Measurements from ENCODE around the gene HTR1B.

The HTR1B gene

GRCh38 chr6:77446249-77446648 is 17.0 kb downstream of the HTR1B start:
- no peak for TF ChIP-seq Cebpa-rat (IDR thresholded peaks at IDR 0.05)
- Histone ChIP-seq H3K4me1 (no peaks in the 10 kb centered on the region), H3K4me2 (no peak overlapping the region), H3K27me3 (no peaks in the 10 kb centered on the region), H3K9me3 (replicated peaks in 1 of 11) (0 out of 22 replicates have a peak, but pooled peaks cover 0 to 5% (median 0%) of the 10 kb centered on the region in 11 experiments), H3K4me3 (no peak overlapping the region), H3K27ac (no peak overlapping the region), H4K20me1 (no peaks in the 10 kb centered on the region), H3K9ac (no peak overlapping the region), H3K36me3 (no peaks in the 10 kb centered on the region)

GRCh38 chr6:77445214-77445613 is 18.1 kb downstream of the HTR1B start:
- TF ChIP-seq Cebpa-rat (IDR thresholded peaks at IDR 0.05): no peak
- H3K9ac ChIP-seq: no peak overlapping the region
- H3K27me3 ChIP-seq: no peaks in the 10 kb centered on the region
- no peak overlapping the region for H3K27ac ChIP-seq
- H3K4me2 ChIP-seq: no peak overlapping the region
- no peak overlapping the region for H3K4me3 ChIP-seq
- no peaks in the 10 kb centered on the region for H4K20me1 ChIP-seq
- H3K9me3 ChIP-seq (replicated peaks in 1 of 11): 0 out of 22 replicates have a peak, but pooled peaks cover 0 to 5% (median 0%) of the 10 kb centered on the region in 11 experiments
- no peaks in the 10 kb centered on the region for H3K36me3 ChIP-seq
- H3K4me1 ChIP-seq: 0 out of 20 replicates have a peak, but pooled peaks cover 0 to 4% (median 0%) of the 10 kb centered on the region in 10 experiments

- Histone ChIP-seq H3K4me2 (peak overlapping the region in 2 of 11 experiments; percentile 37 to 46; a peak in 3 of 22 replicates), H3K4me3 (no peak overlapping the region), H3K9ac (no peak overlapping the region), H3K27me3 (no peaks in the 10 kb centered on the region), H3K36me3 (no peaks in the 10 kb centered on the region), H3K9me3 (replicated peaks in 1 of 11) (0 out of 22 replicates have a peak, but pooled peaks cover 0 to 5% (median 0%) of the 10 kb centered on the region in 11 experiments), H3K4me1 (0 out of 20 replicates have a peak, but pooled peaks cover 0 to 5% (median 0%) of the 10 kb centered on the region in 10 experiments), H3K27ac (no peak overlapping the region), H4K20me1 (no peaks in the 10 kb centered on the region)
- TF ChIP-seq Cebpa-rat (IDR thresholded peaks at IDR 0.05): no peak
Measured at GRCh38 chr6:77440206-77440976, 22.9 kb downstream of the HTR1B start.

GRCh38 chr6:77433888-77434287 is 29.4 kb downstream of the HTR1B start:
- no peaks in the 10 kb centered on the region for H3K27me3 ChIP-seq

GRCh38 chr6:77430504-77430903 is 32.8 kb downstream of the HTR1B start:
- no peak overlapping the region for H3K4me3 ChIP-seq
- no peaks in the 10 kb centered on the region for H3K9me3 ChIP-seq (replicated peaks in 1 of 11)
- H3K4me1 ChIP-seq: no peaks in the 10 kb centered on the region
- TF ChIP-seq Cebpa-rat (IDR thresholded peaks at IDR 0.05): no peak
- H4K20me1 ChIP-seq: no peaks in the 10 kb centered on the region
- no peaks in the 10 kb centered on the region for H3K27me3 ChIP-seq
- no peak overlapping the region for H3K27ac ChIP-seq
- H3K36me3 ChIP-seq: no peaks in the 10 kb centered on the region
- no peak overlapping the region for H3K4me2 ChIP-seq
- H3K9ac ChIP-seq: no peak overlapping the region

More at GRCh38 chr6:77433888-77434287, 29.4 kb downstream of the HTR1B start:
- Histone ChIP-seq H3K9ac (no peak overlapping the region), H3K4me1 (no peaks in the 10 kb centered on the region), H3K9me3 (replicated peaks in 1 of 11) (no peaks in the 10 kb centered on the region), H3K4me3 (no peak overlapping the region), H3K27ac (no peak overlapping the region), H4K20me1 (no peaks in the 10 kb centered on the region), H3K4me2 (no peak overlapping the region), H3K36me3 (no peaks in the 10 kb centered on the region)
- TF ChIP-seq Cebpa-rat (IDR thresholded peaks at IDR 0.05): no peak

- Histone ChIP-seq H3K27me3 (no peaks in the 10 kb centered on the region), H3K9me3 (replicated peaks in 1 of 11) (no peaks in the 10 kb centered on the region), H3K4me2 (no peak overlapping the region), H3K36me3 (no peaks in the 10 kb centered on the region), H4K20me1 (no peaks in the 10 kb centered on the region), H3K4me1 (no peaks in the 10 kb centered on the region), H3K9ac (no peak overlapping the region), H3K27ac (no peak overlapping the region), H3K4me3 (no peak overlapping the region)
- TF ChIP-seq Cebpa-rat (IDR thresholded peaks at IDR 0.05): no peak
Measured at GRCh38 chr6:77425671-77426070, 37.6 kb downstream of the HTR1B start.

- Histone ChIP-seq H3K9ac (no peak overlapping the region), H4K20me1 (no peaks in the 10 kb centered on the region), H3K36me3 (no peaks in the 10 kb centered on the region), H3K4me1 (no peaks in the 10 kb centered on the region), H3K4me2 (no peak overlapping the region), H3K9me3 (replicated peaks in 1 of 11) (no peaks in the 10 kb centered on the region), H3K27ac (no peak overlapping the region), H3K4me3 (no peak overlapping the region), H3K27me3 (no peaks in the 10 kb centered on the region)
- no peak for TF ChIP-seq Cebpa-rat (IDR thresholded peaks at IDR 0.05)
Measured at GRCh38 chr6:77425216-77425615, 38.1 kb downstream of the HTR1B start.

- Histone ChIP-seq H3K4me3 (no peak overlapping the region), H3K36me3 (no peaks in the 10 kb centered on the region), H3K9ac (no peak overlapping the region)
Measured at GRCh38 chr6:77424761-77425160, 38.5 kb downstream of the HTR1B start.

GRCh38 chr6:77416839-77417238 is 46.5 kb downstream of the HTR1B start:
- Histone ChIP-seq H3K4me2 (no peak overlapping the region), H3K4me3 (no peak overlapping the region), H3K9me3 (replicated peaks in 1 of 11) (peaks cover 0 to 5% (median 0%) of the 10 kb centered on the region in 11 experiments; a peak in 1 of 22 replicates), H3K9ac (no peak overlapping the region), H3K27me3 (no peaks in the 10 kb centered on the region), H3K27ac (no peak overlapping the region), H3K4me1 (no peaks in the 10 kb centered on the region), H4K20me1 (no peaks in the 10 kb centered on the region), H3K36me3 (no peaks in the 10 kb centered on the region)
- no peak for TF ChIP-seq Cebpa-rat (IDR thresholded peaks at IDR 0.05)

More at GRCh38 chr6:77424761-77425160, 38.5 kb downstream of the HTR1B start:
- Histone ChIP-seq H3K4me2 (no peak overlapping the region), H3K9me3 (replicated peaks in 1 of 11) (no peaks in the 10 kb centered on the region), H3K27me3 (no peaks in the 10 kb centered on the region), H3K27ac (no peak overlapping the region), H3K4me1 (no peaks in the 10 kb centered on the region), H4K20me1 (no peaks in the 10 kb centered on the region)
- TF ChIP-seq Cebpa-rat (IDR thresholded peaks at IDR 0.05): peak in 2 of 11 experiments; percentile 72 to 75; a peak in 5 of 22 replicates

GRCh38 chr6:77415706-77416105 is 47.6 kb downstream of the HTR1B start:
- H4K20me1 ChIP-seq: no peaks in the 10 kb centered on the region
- H3K4me1 ChIP-seq: no peaks in the 10 kb centered on the region
- no peak for TF ChIP-seq Cebpa-rat (IDR thresholded peaks at IDR 0.05)
- no peak overlapping the region for H3K9ac ChIP-seq
- no peak overlapping the region for H3K4me2 ChIP-seq
- no peak overlapping the region for H3K27ac ChIP-seq
- H3K36me3 ChIP-seq: no peaks in the 10 kb centered on the region
- peaks cover 0 to 5% (median 0%) of the 10 kb centered on the region in 11 experiments; a peak in 1 of 22 replicates for H3K9me3 ChIP-seq (replicated peaks in 1 of 11)
- no peaks in the 10 kb centered on the region for H3K27me3 ChIP-seq
- H3K4me3 ChIP-seq: no peak overlapping the region

All from BLaER1 treated with 17β-estradiol and CSF1 and Interleukin-3, amounts not matched to agents 10 nM and 100 nM (cell line).